Umbilical cord (tissue), 2 donors: ENCODE measurements around the gene OR6X1. TPM values are rescaled to one million over a fixed set of nuclear protein-coding genes. Genes with fewer than 3 reads are reported as not detected.

Experiments used
- DNase-seq: peaks from one replicate; pipeline ENCODE4 v3.0.0-alpha.2; 2015; ENCODE audit warnings: low spot score
- total RNA-seq: library from RNA; depleted of rRNA; stranded (reverse); fragments of >200 nt; gene quantifications from one replicate; pipeline ENCODE4 v1.2.3, GENCODE V29; 2014; ENCODE audit warnings: low replicate concordance; ENCODE audit not compliant: insufficient read depth

OR6X1 gene, protein sequence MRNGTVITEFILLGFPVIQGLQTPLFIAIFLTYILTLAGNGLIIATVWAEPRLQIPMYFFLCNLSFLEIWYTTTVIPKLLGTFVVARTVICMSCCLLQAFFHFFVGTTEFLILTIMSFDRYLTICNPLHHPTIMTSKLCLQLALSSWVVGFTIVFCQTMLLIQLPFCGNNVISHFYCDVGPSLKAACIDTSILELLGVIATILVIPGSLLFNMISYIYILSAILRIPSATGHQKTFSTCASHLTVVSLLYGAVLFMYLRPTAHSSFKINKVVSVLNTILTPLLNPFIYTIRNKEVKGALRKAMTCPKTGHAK
- 1.7 TPM for total RNA-seq

DNA sequence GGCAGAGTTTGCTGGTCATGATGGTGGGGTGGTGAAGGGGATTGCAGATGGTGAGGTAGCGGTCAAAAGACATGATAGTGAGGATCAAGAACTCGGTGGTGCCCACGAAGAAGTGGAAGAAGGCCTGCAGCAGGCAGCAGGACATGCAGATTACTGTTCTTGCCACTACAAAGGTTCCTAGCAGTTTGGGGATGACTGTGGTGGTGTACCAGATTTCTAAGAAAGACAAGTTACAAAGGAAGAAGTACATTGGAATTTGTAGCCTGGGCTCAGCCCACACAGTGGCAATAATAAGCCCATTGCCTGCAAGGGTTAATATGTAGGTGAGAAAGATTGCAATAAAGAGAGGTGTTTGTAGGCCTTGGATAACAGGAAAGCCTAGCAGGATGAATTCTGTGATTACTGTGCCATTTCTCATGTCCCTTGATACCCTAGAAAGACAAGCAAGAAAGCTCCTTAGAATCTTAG is at the start of gene OR6X1:
OR6X1 (minus strand) TSS at position 418 of the 468 bp plus-strand sequence; CDS start at position 418, 0 bp downstream.
- DNase-seq, result no peak

- DNase-seq, result no peak
These were observed 47.4 kb upstream of the OR6X1 start for GRCh38 chr11:123801765-123802164.

DNA sequence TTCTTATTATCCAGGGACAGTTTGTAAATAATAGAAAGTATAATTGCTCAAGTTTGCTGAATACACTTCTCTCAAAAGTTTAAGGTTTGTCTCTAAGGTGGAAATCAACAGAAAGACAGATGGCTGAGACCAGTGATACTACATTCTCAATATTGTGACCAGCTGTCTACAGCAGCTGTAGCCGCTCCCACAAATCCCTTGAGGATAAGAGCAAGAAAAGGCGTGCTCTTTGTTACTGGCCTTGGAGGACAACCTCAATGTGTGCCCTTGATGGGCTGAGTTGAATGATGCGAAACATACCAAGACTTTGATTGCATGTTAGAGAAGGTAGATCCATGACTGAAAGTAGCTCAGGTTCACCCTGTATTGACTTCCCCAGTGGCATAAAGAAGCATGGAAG is 45.7 kb upstream of the OR6X1 start:
- DNase-seq, result no peak

DNA sequence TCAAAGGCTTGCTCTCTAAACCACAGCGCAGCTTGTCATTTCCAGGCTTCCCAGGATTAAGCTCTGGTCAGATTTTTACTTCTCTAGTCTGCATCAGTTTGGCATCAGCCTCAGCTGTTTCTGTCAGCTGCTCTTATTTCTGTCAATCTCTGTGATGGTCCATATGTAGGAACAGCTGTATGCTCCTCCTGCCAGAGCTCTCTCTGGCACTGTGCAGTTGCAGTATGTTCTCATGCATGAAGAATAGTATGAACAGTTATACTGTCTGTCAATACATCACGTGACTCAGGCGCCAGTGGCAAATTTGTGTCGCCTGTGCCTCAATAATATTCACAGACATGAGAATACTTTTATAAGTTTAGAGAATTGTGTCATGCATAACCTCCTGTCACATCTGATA is 45.1 kb upstream of the OR6X1 start:
- no peak for DNase-seq

- DNase-seq, result no peak
These were observed 44.4 kb upstream of the OR6X1 start for GRCh38 chr11:123798513-123799252.

GRCh38 chr11:123798079-123798478 is 43.8 kb upstream of the OR6X1 start:
- no peak for DNase-seq

DNA sequence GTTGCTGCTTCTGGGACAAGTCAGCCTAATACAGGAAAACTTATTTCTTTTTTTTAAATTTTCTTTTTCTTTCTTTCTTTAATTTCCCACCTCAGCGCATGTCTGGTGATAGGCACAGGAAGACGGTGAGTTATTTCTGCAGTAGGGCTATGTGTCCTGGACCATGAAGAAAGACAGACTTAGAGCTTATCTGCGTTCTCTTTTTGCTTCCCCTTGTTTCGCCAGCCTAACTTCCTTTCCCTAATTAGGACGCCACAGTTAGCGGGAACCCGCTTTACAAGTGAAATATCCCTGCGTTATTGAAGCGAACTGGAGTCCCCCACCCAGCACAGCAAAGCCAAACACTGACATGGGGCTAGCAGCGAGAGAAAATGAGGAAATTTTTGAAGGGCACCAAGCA is 43.2 kb upstream of the OR6X1 start:
- DNase-seq, result no peak

DNA sequence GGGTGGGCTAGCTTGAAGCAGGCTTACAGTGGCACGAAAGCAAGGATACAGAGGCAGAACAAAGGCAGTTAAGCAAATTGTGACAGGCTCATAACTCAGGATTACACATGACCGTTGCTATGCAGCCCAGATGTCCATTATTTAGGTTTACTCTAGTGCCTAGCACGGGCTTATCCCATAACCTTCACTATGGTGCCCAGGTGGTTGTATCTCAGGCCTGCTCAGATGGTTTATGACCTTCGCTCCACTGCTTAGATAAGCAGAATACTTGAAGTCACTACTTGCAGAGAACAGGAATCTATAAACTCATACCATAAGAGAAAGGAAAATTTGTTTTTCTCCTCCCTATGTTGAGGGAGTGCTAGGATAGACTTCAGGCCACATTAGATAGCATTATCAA is 42.8 kb upstream of the OR6X1 start:
- DNase-seq, result no peak

DNA sequence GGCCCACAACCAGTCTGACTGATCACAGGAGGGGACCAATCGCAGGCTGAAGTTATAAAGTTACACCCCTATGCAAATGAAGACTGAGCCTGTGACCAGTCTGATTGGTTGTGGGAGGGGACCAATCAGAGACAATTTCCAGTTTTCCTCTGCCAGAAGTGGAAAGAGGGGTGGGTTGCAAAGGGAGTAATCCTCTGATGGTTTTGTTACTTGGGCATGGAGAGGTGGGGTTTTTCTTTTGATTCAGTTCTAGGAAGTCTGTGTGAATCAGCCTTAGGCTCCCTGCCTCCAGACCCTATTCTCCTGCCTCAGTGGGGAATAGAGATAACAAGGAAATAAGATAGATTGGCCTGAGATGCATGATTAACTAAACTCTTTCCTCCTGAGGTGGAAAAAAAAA is 41.9 kb upstream of the OR6X1 start:
- no peak for DNase-seq

DNA sequence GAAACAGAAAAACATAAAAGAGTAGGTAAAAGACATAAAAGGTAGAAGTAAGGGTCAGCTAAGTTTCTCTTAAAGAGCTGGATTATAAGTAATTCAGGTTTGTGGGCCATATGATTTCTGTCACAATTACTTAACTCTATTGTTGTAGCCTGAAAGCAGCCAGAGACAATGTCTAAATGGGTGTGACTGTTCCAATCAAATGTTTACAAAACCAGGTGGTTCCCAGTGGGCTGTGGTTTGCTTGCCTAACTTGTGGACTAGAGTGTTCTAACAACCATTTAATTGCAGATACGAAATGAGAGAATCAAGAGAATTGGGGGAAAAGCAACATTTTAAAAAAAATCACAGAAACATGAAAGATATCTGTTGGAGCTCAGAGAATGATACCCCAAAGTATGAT is 29.2 kb upstream of the OR6X1 start:
- DNase-seq, result no peak

GRCh38 chr11:123778511-123778910 is 24.2 kb upstream of the OR6X1 start:
- no peak for DNase-seq

- DNase-seq, result no peak
These were observed 21.6 kb upstream of the OR6X1 start for GRCh38 chr11:123775715-123776549.

DNA sequence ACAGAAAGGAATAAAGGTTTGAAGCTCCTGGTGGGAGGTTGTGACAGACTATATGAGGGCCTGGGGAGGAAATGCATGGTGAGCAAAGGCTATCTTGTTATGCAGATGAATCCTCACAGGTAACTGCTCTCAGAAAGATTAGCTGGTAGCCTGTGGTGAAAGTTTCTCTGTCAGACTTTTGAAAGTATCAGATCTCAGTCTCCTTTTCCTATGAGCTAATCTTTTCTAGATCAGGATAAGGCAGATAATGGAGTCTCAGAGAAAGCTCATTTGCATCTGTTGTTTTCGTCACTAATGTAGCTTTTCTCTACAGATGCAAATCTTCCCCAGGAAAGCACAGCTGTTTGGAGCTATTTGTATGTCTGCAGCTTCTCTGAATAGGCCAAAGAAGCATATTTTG is 21.0 kb upstream of the OR6X1 start:
- no peak for DNase-seq

DNA sequence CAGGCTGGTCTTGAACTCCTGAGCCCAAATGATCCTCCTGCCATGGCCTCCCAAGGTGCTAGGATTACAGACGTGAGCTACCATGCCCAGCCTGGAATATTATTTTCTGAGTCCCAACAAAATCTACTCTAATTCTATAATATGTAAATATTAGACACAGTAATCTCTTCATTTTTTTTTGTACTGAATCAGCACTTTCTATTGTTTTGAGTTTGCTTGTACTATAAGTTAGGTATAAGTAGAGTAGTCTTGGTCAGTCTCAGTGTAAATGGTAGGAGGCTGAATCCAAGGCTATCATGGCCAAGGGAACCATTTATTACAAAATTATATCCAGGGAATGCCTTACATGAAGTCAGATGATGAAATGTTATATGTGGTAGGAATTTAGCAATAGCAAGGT is 19.6 kb upstream of the OR6X1 start:
- no peak for DNase-seq

DNA sequence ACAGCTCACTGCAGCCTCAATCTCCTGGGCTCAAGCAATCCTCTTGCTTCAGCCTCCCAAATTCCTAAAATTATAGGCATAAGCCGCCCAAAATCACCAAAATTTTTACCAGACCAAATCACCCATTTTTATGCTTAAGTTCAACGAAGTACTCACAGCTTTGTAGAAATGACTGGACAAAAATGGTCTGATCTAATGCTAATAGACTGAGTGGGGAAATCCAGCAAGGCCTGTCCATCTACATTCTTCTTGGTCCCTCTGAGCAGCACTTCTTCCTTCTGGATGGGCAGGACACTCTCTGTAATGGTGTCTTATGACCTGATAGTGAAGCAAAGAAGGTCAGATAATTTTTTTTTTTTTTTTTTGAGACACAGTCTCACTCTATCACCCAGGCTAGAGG is 18.7 kb upstream of the OR6X1 start:
- DNase-seq, result no peak

- DNase-seq, result no peak
These were observed 17.3 kb upstream of the OR6X1 start for GRCh38 chr11:123771664-123772063.

DNA sequence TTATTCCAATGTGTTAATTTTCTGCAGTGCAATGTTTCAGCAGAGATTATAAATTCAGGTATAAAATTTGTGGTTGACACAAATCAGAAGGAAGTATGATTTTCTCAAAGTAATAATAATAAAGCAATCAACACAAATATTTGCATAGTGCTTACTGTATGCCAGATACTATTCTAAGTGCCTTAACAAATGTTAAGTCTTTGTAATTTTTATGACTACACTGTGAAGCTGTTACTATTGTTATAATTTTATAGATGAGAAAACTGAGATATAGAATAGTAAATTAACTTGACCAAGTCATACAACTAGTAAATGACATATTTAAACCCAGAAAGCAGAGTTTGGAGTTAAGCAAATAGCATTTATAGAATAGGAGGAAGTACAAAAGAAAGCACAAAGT is 16.4 kb upstream of the OR6X1 start:
- DNase-seq, result no peak

DNA sequence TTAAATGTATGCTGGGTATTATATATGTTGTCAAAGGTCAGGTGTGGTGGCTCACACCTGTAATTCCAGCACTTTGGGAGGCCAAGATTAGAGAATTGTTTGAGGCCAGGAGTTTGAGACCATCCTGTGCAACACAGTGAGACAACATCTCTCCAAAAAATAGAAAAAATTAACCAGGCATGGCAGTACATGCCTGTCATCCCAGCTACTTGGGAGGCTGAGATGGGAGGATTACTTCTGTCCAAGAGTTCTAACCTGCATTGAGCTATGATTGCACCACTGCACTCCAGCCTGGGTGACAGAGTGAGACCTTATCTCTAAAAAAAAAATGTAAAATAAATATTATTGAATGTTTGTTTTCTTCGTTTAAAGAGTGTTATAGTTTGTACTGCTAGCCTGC is 11.3 kb upstream of the OR6X1 start:
- DNase-seq, result no peak

- no peak for DNase-seq
These were observed 8.1 kb upstream of the OR6X1 start for GRCh38 chr11:123762422-123762821.

DNA sequence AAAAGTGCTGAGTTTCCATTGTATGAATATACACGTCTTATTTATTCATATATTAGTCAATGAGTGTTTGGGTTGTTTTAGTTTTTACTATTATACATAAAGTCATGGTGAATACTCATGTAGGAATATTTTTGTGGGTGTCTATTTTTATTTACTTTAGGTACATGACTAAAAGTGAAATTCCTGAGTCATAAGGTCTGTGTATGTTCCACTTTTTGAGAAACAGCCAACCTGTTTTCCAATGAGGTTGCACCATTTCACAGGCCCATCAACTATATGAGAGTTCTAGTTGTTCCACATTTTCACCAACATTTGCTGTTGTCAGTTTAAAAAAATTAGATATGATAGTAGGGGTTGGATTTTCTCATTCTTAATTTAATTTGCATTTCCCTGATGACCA is 6.6 kb upstream of the OR6X1 start:
- DNase-seq, result no peak

DNA sequence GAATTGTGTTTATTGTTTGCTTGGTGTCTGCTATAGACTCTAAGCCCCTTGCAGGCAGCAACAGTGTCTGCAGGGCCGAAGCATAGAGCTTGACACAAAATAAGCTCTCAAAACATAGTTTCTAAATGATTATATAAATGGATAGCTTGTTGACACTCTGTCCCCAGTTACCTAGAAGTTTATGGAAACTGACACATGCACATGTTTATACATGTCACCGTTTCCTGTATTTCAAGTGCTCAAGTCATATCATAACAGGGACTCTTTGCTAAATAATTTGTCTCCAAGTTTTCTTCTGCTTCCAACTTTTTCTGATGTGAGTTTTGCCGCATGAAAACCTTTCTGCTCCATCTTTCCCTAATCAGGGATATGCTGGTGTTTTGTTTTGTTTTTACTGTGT is 3.7 kb upstream of the OR6X1 start:
- no peak for DNase-seq

GRCh38 chr11:123755813-123756212 is 1.5 kb upstream of the OR6X1 start:
- no peak for DNase-seq
